IMR-90 (cell line): ENCODE results near the gene DISC1.

Source experiments
- MAZ ChIP-seq: IDR thresholded peaks from 2 replicates; pipeline ENCODE4 v1.6.1; 2012; ENCODE audit warnings: low read depth, mild to moderate bottlenecking, low read length, improper control_type of control experiment, moderate library complexity, borderline replicate concordance
- POLR2A ChIP-seq: IDR thresholded peaks from 2 replicates; pipeline ENCODE4 v1.6.1; 2012; ENCODE audit warnings: mild to moderate bottlenecking, low read depth, low read length
- RFX5 ChIP-seq: IDR thresholded peaks from 2 replicates; pipeline ENCODE4 v1.8.0; 2012; ENCODE audit warnings: low read depth, mild to moderate bottlenecking, low read length, moderate library complexity
- TF ChIP-seq, protein P1 (sequence below): conservative IDR thresholded peaks from 2 replicates; pipeline ENCODE4 v1.5.1; 2012; ENCODE audit warnings: mild to moderate bottlenecking, low read depth, low read length, improper control_type of control experiment

DNA sequence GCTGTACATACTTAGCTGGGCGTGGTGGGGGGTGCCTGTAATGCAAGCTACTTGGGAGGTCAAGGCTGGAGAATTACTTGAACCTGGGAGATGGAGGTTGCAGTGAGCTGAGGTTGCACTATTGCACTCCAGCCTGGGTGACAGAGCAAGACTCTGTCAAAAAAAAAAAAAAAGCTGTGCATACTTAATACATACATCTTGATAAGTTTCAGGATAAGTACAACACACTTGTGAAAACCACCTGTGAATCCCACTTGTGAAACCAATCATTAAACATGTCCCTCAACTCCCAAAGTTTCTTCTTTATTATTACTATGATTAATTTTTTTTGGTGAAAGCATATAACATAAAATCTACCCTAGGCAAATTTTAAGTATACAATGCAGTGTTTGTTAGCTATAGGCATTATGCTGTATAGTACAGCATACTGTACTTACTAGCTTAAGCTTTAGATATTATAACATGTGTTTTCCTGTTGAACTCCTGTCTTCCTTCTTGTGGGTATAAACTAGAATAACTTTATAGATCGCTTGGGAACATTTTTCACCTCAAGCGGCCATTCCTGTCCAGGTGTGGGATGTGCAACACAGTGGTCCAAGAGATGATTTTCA is 41.4 kb downstream of the DISC1 start:
- no peak for TF ChIP-seq POLR2A
- TF ChIP-seq, protein P1, sequence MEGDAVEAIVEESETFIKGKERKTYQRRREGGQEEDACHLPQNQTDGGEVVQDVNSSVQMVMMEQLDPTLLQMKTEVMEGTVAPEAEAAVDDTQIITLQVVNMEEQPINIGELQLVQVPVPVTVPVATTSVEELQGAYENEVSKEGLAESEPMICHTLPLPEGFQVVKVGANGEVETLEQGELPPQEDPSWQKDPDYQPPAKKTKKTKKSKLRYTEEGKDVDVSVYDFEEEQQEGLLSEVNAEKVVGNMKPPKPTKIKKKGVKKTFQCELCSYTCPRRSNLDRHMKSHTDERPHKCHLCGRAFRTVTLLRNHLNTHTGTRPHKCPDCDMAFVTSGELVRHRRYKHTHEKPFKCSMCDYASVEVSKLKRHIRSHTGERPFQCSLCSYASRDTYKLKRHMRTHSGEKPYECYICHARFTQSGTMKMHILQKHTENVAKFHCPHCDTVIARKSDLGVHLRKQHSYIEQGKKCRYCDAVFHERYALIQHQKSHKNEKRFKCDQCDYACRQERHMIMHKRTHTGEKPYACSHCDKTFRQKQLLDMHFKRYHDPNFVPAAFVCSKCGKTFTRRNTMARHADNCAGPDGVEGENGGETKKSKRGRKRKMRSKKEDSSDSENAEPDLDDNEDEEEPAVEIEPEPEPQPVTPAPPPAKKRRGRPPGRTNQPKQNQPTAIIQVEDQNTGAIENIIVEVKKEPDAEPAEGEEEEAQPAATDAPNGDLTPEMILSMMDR: no peak
- no peak for TF ChIP-seq MAZ
- no peak for TF ChIP-seq RFX5
